ENCODE results near the gene TAL1.
"Not testable (repeated sequence)": the region's sequence is repeated elsewhere in the genome, so short reads cannot be mapped to it uniquely, and the experiment has no call there.

TAL1 gene

GRCh38 chr1:47210666-47211065 lies 21.4 kb downstream of the TAL1 start:
- H3K4me1 ChIP-seq (ENCODE audit: insufficient read depth, low read length), result peaks cover 16% of the 10 kb centered on the region
- no peaks in the 10 kb centered on the region for H3K36me3 ChIP-seq (ENCODE audit: insufficient read depth, low read length)
- no peaks in the 10 kb centered on the region; the same call in 1 of the 2 replicates for H3K9me3 ChIP-seq (ENCODE audit: control insufficient read depth, insufficient read depth, low read length)
- no peak overlapping the region for H3K9ac ChIP-seq (ENCODE audit: low read depth, low read length)

GRCh38 chr1:47209725-47210325 lies 22.2 kb downstream of the TAL1 start:
- Histone ChIP-seq H3K9me3 (ENCODE audit: control insufficient read depth, insufficient read depth, low read length) (no peaks in the 10 kb centered on the region; the same call in 1 of the 2 replicates), H3K9ac (ENCODE audit: low read depth, low read length) (no peak overlapping the region), H3K36me3 (ENCODE audit: insufficient read depth, low read length) (no peaks in the 10 kb centered on the region), H3K4me1 (ENCODE audit: insufficient read depth, low read length) (peaks cover 16% of the 10 kb centered on the region)

GRCh38 chr1:47209091-47209490 lies 22.9 kb downstream of the TAL1 start:
- Histone ChIP-seq H3K9ac (ENCODE audit: low read depth, low read length) (no peak overlapping the region), H3K36me3 (ENCODE audit: insufficient read depth, low read length) (no peaks in the 10 kb centered on the region), H3K9me3 (ENCODE audit: control insufficient read depth, insufficient read depth, low read length) (no peaks in the 10 kb centered on the region; the same call in 1 of the 2 replicates), H3K4me1 (ENCODE audit: insufficient read depth, low read length) (peaks cover 16% of the 10 kb centered on the region)

- Histone ChIP-seq H3K9me3 (ENCODE audit: control insufficient read depth, insufficient read depth, low read length) (no peaks in the 10 kb centered on the region; the same call in 1 of the 2 replicates), H3K9ac (ENCODE audit: low read depth, low read length) (no peak overlapping the region; the same call in 1 of the 2 replicates), H3K4me1 (ENCODE audit: insufficient read depth, low read length) (peaks cover 16% of the 10 kb centered on the region), H3K36me3 (ENCODE audit: insufficient read depth, low read length) (no peaks in the 10 kb centered on the region)
These were observed 23.6 kb downstream of the TAL1 start for GRCh38 chr1:47208374-47208850.

GRCh38 chr1:47207803-47208373 lies 24.1 kb downstream of the TAL1 start:
- H3K9ac ChIP-seq (ENCODE audit: low read depth, low read length), result no peak overlapping the region
- H3K9me3 ChIP-seq (ENCODE audit: control insufficient read depth, insufficient read depth, low read length), result no peaks in the 10 kb centered on the region; the same call in 1 of the 2 replicates
- H3K36me3 ChIP-seq (ENCODE audit: insufficient read depth, low read length), result no peaks in the 10 kb centered on the region
- peaks cover 16% of the 10 kb centered on the region for H3K4me1 ChIP-seq (ENCODE audit: insufficient read depth, low read length)

- peaks cover 16% of the 10 kb centered on the region for H3K4me1 ChIP-seq (ENCODE audit: insufficient read depth, low read length)
- no peak overlapping the region for H3K9ac ChIP-seq (ENCODE audit: low read depth, low read length)
- H3K9me3 ChIP-seq (ENCODE audit: control insufficient read depth, insufficient read depth, low read length), result no peaks in the 10 kb centered on the region; the same call in 1 of the 2 replicates
- H3K36me3 ChIP-seq (ENCODE audit: insufficient read depth, low read length), result no peaks in the 10 kb centered on the region
These were observed 26.1 kb downstream of the TAL1 start for GRCh38 chr1:47205918-47206317.

- not testable (repeated sequence) for H3K9me3 ChIP-seq (ENCODE audit: control insufficient read depth, insufficient read depth, low read length); H3K9ac ChIP-seq (ENCODE audit: low read depth, low read length); H3K36me3 ChIP-seq (ENCODE audit: insufficient read depth, low read length); H3K4me1 ChIP-seq (ENCODE audit: insufficient read depth, low read length)
These were observed 28.5 kb downstream of the TAL1 start for GRCh38 chr1:47203504-47203903.

- no peaks in the 10 kb centered on the region for H3K9me3 ChIP-seq (ENCODE audit: control insufficient read depth, insufficient read depth, low read length)
- H3K4me1 ChIP-seq (ENCODE audit: insufficient read depth, low read length), result no peaks in the 10 kb centered on the region; the same call in 1 of the 2 replicates
- no peak overlapping the region for H3K9ac ChIP-seq (ENCODE audit: low read depth, low read length)
- no peaks in the 10 kb centered on the region for H3K36me3 ChIP-seq (ENCODE audit: insufficient read depth, low read length)
These were observed 30.8 kb downstream of the TAL1 start for GRCh38 chr1:47201179-47201578.

GRCh38 chr1:47198214-47198613 lies 33.8 kb downstream of the TAL1 start:
- Histone ChIP-seq H3K9ac (ENCODE audit: low read depth, low read length) (no peak overlapping the region), H3K9me3 (ENCODE audit: control insufficient read depth, insufficient read depth, low read length) (no peaks in the 10 kb centered on the region), H3K36me3 (ENCODE audit: insufficient read depth, low read length) (no peaks in the 10 kb centered on the region), H3K4me1 (ENCODE audit: insufficient read depth, low read length) (peaks cover 4% of the 10 kb centered on the region; the same call in 1 of the 2 replicates)

- Histone ChIP-seq H3K36me3 (ENCODE audit: insufficient read depth, low read length) (no peaks in the 10 kb centered on the region), H3K9me3 (ENCODE audit: control insufficient read depth, insufficient read depth, low read length) (no peaks in the 10 kb centered on the region), H3K9ac (ENCODE audit: low read depth, low read length) (no peak overlapping the region), H3K4me1 (ENCODE audit: insufficient read depth, low read length) (peaks cover 16% of the 10 kb centered on the region)
These were observed 35.4 kb downstream of the TAL1 start for GRCh38 chr1:47196622-47197021.

GRCh38 chr1:47195981-47196380 lies 36.0 kb downstream of the TAL1 start:
- H3K9me3 ChIP-seq (ENCODE audit: control insufficient read depth, insufficient read depth, low read length); H3K36me3 ChIP-seq (ENCODE audit: insufficient read depth, low read length); H3K9ac ChIP-seq (ENCODE audit: low read depth, low read length): not testable (repeated sequence)
- peaks cover 19% of the 10 kb centered on the region for H3K4me1 ChIP-seq (ENCODE audit: insufficient read depth, low read length)

GRCh38 chr1:47194311-47194710 lies 37.7 kb downstream of the TAL1 start:
- Histone ChIP-seq H3K9ac (ENCODE audit: low read depth, low read length) (no peak overlapping the region), H3K36me3 (ENCODE audit: insufficient read depth, low read length) (no peaks in the 10 kb centered on the region), H3K4me1 (ENCODE audit: insufficient read depth, low read length) (peaks cover 25% of the 10 kb centered on the region), H3K9me3 (ENCODE audit: control insufficient read depth, insufficient read depth, low read length) (no peaks in the 10 kb centered on the region)

- peaks cover 25% of the 10 kb centered on the region for H3K4me1 ChIP-seq (ENCODE audit: insufficient read depth, low read length)
- not testable (repeated sequence) for H3K9ac ChIP-seq (ENCODE audit: low read depth, low read length); H3K9me3 ChIP-seq (ENCODE audit: control insufficient read depth, insufficient read depth, low read length); H3K36me3 ChIP-seq (ENCODE audit: insufficient read depth, low read length)
These were observed 38.5 kb downstream of the TAL1 start for GRCh38 chr1:47193496-47193895.

GRCh38 chr1:47192458-47193384 lies 39.3 kb downstream of the TAL1 start:
- H3K9ac ChIP-seq (ENCODE audit: low read depth, low read length), result no peak overlapping the region

More at GRCh38 chr1:47192458-47193384, 39.3 kb downstream of the TAL1 start:
- H3K36me3 ChIP-seq (ENCODE audit: insufficient read depth, low read length), result no peaks in the 10 kb centered on the region
- peaks cover 25% of the 10 kb centered on the region for H3K4me1 ChIP-seq (ENCODE audit: insufficient read depth, low read length)
- no peaks in the 10 kb centered on the region for H3K9me3 ChIP-seq (ENCODE audit: control insufficient read depth, insufficient read depth, low read length)

Measured in ES-I3 (cell line).